Heart left ventricle (tissue), 16 donors: ENCODE measurements around the gene MFF. TPM values are rescaled to one million over a fixed set of nuclear protein-coding genes. Genes with fewer than 3 reads are reported as not detected.

Experiments used
- ATAC-seq, 4 donors: fragments of 200-7000 bp; cut with Tn5 transposase; one replicate each; pipeline ENCODE4 v1.9.1; 2020 to 2022; ENCODE audit warnings: moderate library complexity in 4 of 4, mild to moderate bottlenecking in 3 of 4, moderate number of reproducible peaks in 1 of 4
- DNase-seq, 5 donors: peaks; one replicate each; pipeline ENCODE4 v3.0.0-alpha.2; 2020
- H3K27ac ChIP-seq, 12 donors: fragments of 200-600 bp; sonication (generic) in 4 of 12; one replicate each; pipeline versions ENCODE4 v1.5.0 to v1.8.0; 2016 to 2022; ENCODE audit warnings: mild to moderate bottlenecking in 2 of 12
- H3K27me3 ChIP-seq, 9 donors: fragments of 200-600 bp; sonication (generic) in 2 of 9; one replicate each; pipeline versions ENCODE4 v1.5.1 to v1.8.0; 2016 to 2022; ENCODE audit warnings: mild to moderate bottlenecking in 3 of 9
- H3K36me3 ChIP-seq, 9 donors: fragments of 200-600 bp; sonication (generic) in 2 of 9; one replicate each; pipeline versions ENCODE4 v1.5.0 to v1.8.0; 2018 to 2022; ENCODE audit warnings: mild to moderate bottlenecking in 2 of 9
- H3K4me1 ChIP-seq, 12 donors: fragments of 200-600 bp; sonication (generic) in 4 of 12; one replicate each; pipeline versions ENCODE4 v1.5.0 to v1.8.0; 2016 to 2022; ENCODE audit warnings: mild to moderate bottlenecking in 3 of 12
- H3K4me3 ChIP-seq, 12 donors: fragments of 200-600 bp; sonication (generic) in 4 of 12; one replicate each; pipeline versions ENCODE4 v1.5.0 to v1.8.0; 2017 to 2022; ENCODE audit warnings: mild to moderate bottlenecking in 9 of 12, moderate library complexity in 4 of 12
- H3K9me3 ChIP-seq, 12 donors: fragments of 200-600 bp; sonication (generic) in 4 of 12; one replicate each; pipeline versions ENCODE4 v1.5.0 to v1.8.0; 2016 to 2022; ENCODE audit warnings: mild to moderate bottlenecking in 1 of 12
- POLR2A ChIP-seq, 2 donors: fragments of 450-650 bp; IDR thresholded peaks; one replicate each; pipeline ENCODE4 v1.6.1; 2017; ENCODE audit warnings: antibody characterized with exemption in 2 of 2, mild to moderate bottlenecking in 2 of 2, moderate library complexity in 2 of 2
- WGBS, 4 donors: extraction: QIAGEN DNeasy Blood & Tissue Kit in 2 of 4; methylation state at CpG; one replicate each; pipeline versions ENCODE4 v1.1.5 to v1.1.7; 2013 to 2018; 5-methylcytosine and 5-hydroxymethylcytosine counted together
- intact Hi-C, 10 donors: fragments of 100-400 bp; cut with DNase I; formaldehyde crosslinking; loops; one replicate each; pipeline versions ENCODE4 v1.11.1 to v1.14.2; 2022
- polyA plus RNA-seq, 2 donors: library from polyadenylated mRNA; stranded (reverse); fragments of 200-250 nt; gene quantifications; one replicate each; pipeline ENCODE4 v1.2.3, GENCODE V29; 2013
- total RNA-seq, 9 donors: library from RNA; depleted of rRNA in 2 of 9; stranded (reverse); fragments of >200 nt in 2 of 9; fragmentation: NEBNext Ultra II Directional in 3 of 9; extraction: Animal tissue kit (Norgen Biotek cat#: 25700) in 3 of 9; gene quantifications; one replicate each; pipeline versions ENCODE4 v1.1.0 to v1.2.4, GENCODE V29; 2016 to 2023
- TF ChIP-seq, protein P1 (sequence below), 12 donors: fragments of 200-600 bp; sonication (generic) in 4 of 12; IDR thresholded peaks; one replicate each; pipeline versions ENCODE4 v1.5.0 to v1.8.0; 2018 to 2022; ENCODE audit warnings: antibody characterized with exemption in 12 of 12, mild to moderate bottlenecking in 5 of 12
- donor health status: ischemic (EF 13 %, LVEDD 7.1; RV severe dilation, severe dysfunction).
- donor health status: healthy with polysubstance abuse.
- donor health status: DM: no; HTN: yes; CAD: no.
- donor health status: DM: no; HTN: no; CAD: no.
- donor health status: ischemic (EF 25% LVEDD 6.9; RV normal size, moderate dysfunction).
- donor health status: ischemic (EF 25% LVEDD 5.7; RV mildly dilated, moderate dysfunction).
- donor health status: healthy.
- donor health status: DM: yes; HTN: yes; CAD: no.
- donor health status: ischemic (EF 35%, LVEDD 5.7; RV mildly dilated, moderate dysfunction).
- donor health status: nonischemic (EF 11% LVEDD 7.7; RV severe dilation, severe dysfunction).
- donor health status: DM: yes; HTN: yes; CAD: no.
- donor health status: PGD.
- donor health status: ischemic (EF 29% LVEDD 5.4; RV normal size, mild dysfunction).
- donor health status: nonischemic (EF 23%, LVEDD 6.1; RV moderate dilation, normal function).

Gene MFF
- total and polyA plus RNA-seq, 11 donors: 60.1 to 117 (median 79.7) TPM

- H3K27ac ChIP-seq: no peak overlapping the region
- H3K9me3 ChIP-seq: no peaks in the 10 kb centered on the region
- intact Hi-C loops: no loop called here
- H3K4me3 ChIP-seq: no peak overlapping the region
- WGBS, 4 donors: 49 to 96% (median 80%) methylated on average over 2 of the region's 2 CpGs
- peaks cover 0 to 11% (median 0%) of the 10 kb centered on the region in 12 donors for H3K4me1 ChIP-seq
- H3K27me3 ChIP-seq: no peaks in the 10 kb centered on the region
- TF ChIP-seq POLR2A (IDR thresholded peaks at IDR 0.05): no peak
- TF ChIP-seq, protein P1, sequence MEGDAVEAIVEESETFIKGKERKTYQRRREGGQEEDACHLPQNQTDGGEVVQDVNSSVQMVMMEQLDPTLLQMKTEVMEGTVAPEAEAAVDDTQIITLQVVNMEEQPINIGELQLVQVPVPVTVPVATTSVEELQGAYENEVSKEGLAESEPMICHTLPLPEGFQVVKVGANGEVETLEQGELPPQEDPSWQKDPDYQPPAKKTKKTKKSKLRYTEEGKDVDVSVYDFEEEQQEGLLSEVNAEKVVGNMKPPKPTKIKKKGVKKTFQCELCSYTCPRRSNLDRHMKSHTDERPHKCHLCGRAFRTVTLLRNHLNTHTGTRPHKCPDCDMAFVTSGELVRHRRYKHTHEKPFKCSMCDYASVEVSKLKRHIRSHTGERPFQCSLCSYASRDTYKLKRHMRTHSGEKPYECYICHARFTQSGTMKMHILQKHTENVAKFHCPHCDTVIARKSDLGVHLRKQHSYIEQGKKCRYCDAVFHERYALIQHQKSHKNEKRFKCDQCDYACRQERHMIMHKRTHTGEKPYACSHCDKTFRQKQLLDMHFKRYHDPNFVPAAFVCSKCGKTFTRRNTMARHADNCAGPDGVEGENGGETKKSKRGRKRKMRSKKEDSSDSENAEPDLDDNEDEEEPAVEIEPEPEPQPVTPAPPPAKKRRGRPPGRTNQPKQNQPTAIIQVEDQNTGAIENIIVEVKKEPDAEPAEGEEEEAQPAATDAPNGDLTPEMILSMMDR (IDR thresholded peaks at IDR 0.05): no peak
- no peak for ATAC-seq
- DNase-seq: no peak
- no peaks in the 10 kb centered on the region for H3K36me3 ChIP-seq
These were observed 69.3 kb downstream of the MFF start for GRCh38 chr2:227394401-227394800.

- Histone ChIP-seq H3K4me3 (no peak overlapping the region), H3K9me3 (no peaks in the 10 kb centered on the region), H3K27ac (no peak overlapping the region), H3K36me3 (no peaks in the 10 kb centered on the region), H3K4me1 (peaks cover 0 to 11% (median 0%) of the 10 kb centered on the region in 12 donors), H3K27me3 (no peaks in the 10 kb centered on the region)
- intact Hi-C loops: no loop called here
- no peak for ATAC-seq
- WGBS, 4 donors: 68 to 80% (median 70%) methylated on average over 1 of the region's 1 CpG
- no peak for DNase-seq
- TF ChIP-seq, protein P1 (IDR thresholded peaks at IDR 0.05): no peak
- no peak for TF ChIP-seq POLR2A (IDR thresholded peaks at IDR 0.05)
These were observed 70.5 kb downstream of the MFF start for GRCh38 chr2:227395556-227395955.

DNA sequence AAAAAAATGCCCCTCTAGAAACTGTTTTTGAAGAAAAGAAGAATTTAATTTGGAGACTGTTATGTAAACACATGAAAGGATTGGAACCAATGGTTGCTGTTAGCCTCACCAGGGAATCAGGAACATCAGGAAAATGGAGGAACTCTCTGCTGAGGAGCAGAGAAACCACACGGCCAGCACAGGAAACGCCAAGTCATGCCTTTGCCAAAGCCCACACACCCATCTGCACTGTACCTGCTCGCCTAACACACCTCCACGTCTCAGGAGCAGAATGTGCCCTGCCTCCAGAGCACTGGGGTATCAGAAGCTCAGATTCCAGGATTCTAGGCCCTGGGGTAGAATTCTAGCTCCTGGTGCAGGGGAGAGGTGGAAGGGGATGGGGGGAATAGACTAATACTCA lies 72.5 kb downstream of the MFF start:
- WGBS, 4 donors: 43 to 78% (median 64%) methylated on average over 4 of the region's 4 CpGs
- DNase-seq: no peak
- intact Hi-C loops: no loop called here

DNA sequence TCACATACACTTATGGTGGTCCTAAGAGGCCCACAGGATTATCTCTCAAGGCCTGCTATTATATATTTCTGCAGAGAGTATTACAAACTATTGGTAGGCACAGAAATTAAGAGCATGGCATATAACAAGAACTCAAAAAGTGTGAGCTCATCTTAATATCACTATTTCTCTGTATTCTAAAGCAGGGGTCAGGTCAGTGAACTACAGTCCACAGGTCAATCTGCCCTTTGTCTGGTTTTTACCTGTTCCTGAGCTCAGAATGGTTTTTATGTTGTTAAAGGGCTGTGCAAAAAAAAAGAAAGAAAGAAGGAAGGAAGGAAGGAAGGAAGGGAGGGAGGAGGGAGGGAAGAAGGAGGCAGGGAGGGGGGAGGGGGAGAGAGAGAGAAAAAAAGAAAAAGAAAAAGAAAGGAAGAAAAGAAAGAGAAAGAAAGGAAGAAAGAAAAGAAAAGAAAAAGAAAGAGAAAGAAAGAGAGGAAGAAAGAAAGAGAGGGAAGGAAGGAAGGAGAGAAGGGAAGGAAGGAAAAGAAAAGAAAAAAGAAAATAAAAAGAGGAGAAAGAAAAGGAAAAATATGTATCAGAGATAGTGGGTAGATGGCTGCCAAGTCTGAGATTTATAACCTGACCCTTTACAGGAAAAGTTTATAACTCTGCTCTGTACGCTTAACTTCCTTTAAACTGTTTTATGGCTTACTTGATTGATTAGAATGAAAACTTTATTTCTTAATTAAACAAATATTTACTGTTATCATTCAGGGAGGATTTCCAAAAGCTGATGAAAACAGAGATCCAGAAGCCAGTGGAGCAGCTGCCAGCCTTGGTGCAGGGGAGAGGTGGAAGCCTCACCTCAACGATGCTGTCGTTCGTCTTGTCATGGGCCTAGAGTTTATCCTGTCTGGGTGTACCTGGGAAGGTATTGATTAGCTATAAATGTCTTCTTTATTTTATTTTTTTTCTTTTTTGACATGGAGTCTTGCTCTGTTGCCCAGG lies 73.9 kb downstream of the MFF start:
- Histone ChIP-seq H3K4me3 (no peak overlapping the region), H3K27ac (no peak overlapping the region), H3K9me3 (no peaks in the 10 kb centered on the region), H3K27me3 (no peaks in the 10 kb centered on the region), H3K4me1 (peaks cover 0 to 7% (median 0%) of the 10 kb centered on the region in 12 donors), H3K36me3 (no peaks in the 10 kb centered on the region)
- WGBS, 4 donors: 69 to 93% (median 86%) methylated on average over 4 of the region's 4 CpGs
- DNase-seq (no peak), ATAC-seq (no peak)
- intact Hi-C loops: no loop called here
- TF ChIP-seq POLR2A (IDR thresholded peaks at IDR 0.05): no peak
- TF ChIP-seq, protein P1 (IDR thresholded peaks at IDR 0.05): no peak

More for the DNA sequence above, 72.5 kb downstream of the MFF start:
- no peak for ATAC-seq
- Histone ChIP-seq H3K4me1 (peaks cover 0 to 11% (median 0%) of the 10 kb centered on the region in 12 donors), H3K36me3 (no peaks in the 10 kb centered on the region), H3K27me3 (no peaks in the 10 kb centered on the region), H3K27ac (no peak overlapping the region), H3K9me3 (no peaks in the 10 kb centered on the region), H3K4me3 (no peak overlapping the region)
- TF ChIP-seq, protein P1 (IDR thresholded peaks at IDR 0.05): no peak
